SKM-1 treated with dmso at 0.1 percent for 144 hours (cell line): ENCODE measurements around the gene EDNRB.
"Not testable (repeated sequence)": the region's sequence is repeated elsewhere in the genome, so short reads cannot be mapped to it uniquely, and the experiment has no call there.

Experiments used
- DNase-seq: peaks from one replicate; lab custom pipeline; 2025; ENCODE audit not compliant: unreplicated experiment; lab: John Stamatoyannopoulos, UW

EDNRB gene

GRCh38 chr13:77848050-77848449 is 70.6 kb downstream of the EDNRB start:
- DNase-seq = not testable (repeated sequence)

GRCh38 chr13:77846173-77846572 is 72.5 kb downstream of the EDNRB start:
- DNase-seq = no peak
